HL-60 (cell line): ENCODE data around the gene RTEL1.

ENCODE experiments used
- DNase-seq, 2 experiments: peaks; one replicate each; pipeline ENCODE4 v3.0.0-alpha.2; 2010 to 2020; ENCODE audit warnings: low read depth in 1 of 2, low spot score in 1 of 2
- H3K27ac ChIP-seq: fragments of 250-450 bp; sonication (Bioruptor Pico); replicated peaks from 2 replicates; pipeline ENCODE4 v1.5.1; 2020; ENCODE audit warnings: mild to moderate bottlenecking, moderate library complexity
- H3K27me3 ChIP-seq: fragments of 250-450 bp; sonication (Bioruptor Pico); 2 replicates; pipeline ENCODE4 v1.5.1; 2021; ENCODE audit warnings: mild to moderate bottlenecking, moderate library complexity; ENCODE audit not compliant: insufficient read depth, poor library complexity, severe bottlenecking
- H3K4me3 ChIP-seq: replicated peaks from 2 replicates; pipeline ENCODE4 v1.5.1; 2011; ENCODE audit warnings: mild to moderate bottlenecking, control low read depth, low read length; ENCODE audit not compliant: insufficient read depth
- GABPA ChIP-seq: IDR thresholded peaks from 2 replicates; pipeline ENCODE4 v1.6.1; 2012; ENCODE audit warnings: low read depth
- POLR2AphosphoS5 ChIP-seq: IDR thresholded peaks from 2 replicates; pipeline ENCODE4 v1.6.1; 2012; ENCODE audit warnings: low read depth
- SPI1 ChIP-seq: IDR thresholded peaks from 2 replicates; pipeline ENCODE4 v1.6.1; 2012; ENCODE audit warnings: low read depth, mild to moderate bottlenecking, borderline replicate concordance
- TF ChIP-seq, protein P1 (sequence below): IDR thresholded peaks from one replicate; pipeline ENCODE4 v1.5.1; 2011; ENCODE audit warnings: low read length, control low read depth, inconsistent platforms; ENCODE audit not compliant: insufficient read depth
- TF ChIP-seq, protein P2 (sequence below): IDR thresholded peaks from 2 replicates; pipeline ENCODE4 v1.6.1; 2012; ENCODE audit warnings: low read depth; ENCODE audit not compliant: insufficient replicate concordance

Gene RTEL1

GRCh38 chr20:63740070-63740626 lies 82.0 kb downstream of the RTEL1 start:
- no peak for TF ChIP-seq SPI1
- TF ChIP-seq, protein P1, sequence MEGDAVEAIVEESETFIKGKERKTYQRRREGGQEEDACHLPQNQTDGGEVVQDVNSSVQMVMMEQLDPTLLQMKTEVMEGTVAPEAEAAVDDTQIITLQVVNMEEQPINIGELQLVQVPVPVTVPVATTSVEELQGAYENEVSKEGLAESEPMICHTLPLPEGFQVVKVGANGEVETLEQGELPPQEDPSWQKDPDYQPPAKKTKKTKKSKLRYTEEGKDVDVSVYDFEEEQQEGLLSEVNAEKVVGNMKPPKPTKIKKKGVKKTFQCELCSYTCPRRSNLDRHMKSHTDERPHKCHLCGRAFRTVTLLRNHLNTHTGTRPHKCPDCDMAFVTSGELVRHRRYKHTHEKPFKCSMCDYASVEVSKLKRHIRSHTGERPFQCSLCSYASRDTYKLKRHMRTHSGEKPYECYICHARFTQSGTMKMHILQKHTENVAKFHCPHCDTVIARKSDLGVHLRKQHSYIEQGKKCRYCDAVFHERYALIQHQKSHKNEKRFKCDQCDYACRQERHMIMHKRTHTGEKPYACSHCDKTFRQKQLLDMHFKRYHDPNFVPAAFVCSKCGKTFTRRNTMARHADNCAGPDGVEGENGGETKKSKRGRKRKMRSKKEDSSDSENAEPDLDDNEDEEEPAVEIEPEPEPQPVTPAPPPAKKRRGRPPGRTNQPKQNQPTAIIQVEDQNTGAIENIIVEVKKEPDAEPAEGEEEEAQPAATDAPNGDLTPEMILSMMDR: no peak
- no peak for TF ChIP-seq POLR2AphosphoS5
- TF ChIP-seq, protein P2, sequence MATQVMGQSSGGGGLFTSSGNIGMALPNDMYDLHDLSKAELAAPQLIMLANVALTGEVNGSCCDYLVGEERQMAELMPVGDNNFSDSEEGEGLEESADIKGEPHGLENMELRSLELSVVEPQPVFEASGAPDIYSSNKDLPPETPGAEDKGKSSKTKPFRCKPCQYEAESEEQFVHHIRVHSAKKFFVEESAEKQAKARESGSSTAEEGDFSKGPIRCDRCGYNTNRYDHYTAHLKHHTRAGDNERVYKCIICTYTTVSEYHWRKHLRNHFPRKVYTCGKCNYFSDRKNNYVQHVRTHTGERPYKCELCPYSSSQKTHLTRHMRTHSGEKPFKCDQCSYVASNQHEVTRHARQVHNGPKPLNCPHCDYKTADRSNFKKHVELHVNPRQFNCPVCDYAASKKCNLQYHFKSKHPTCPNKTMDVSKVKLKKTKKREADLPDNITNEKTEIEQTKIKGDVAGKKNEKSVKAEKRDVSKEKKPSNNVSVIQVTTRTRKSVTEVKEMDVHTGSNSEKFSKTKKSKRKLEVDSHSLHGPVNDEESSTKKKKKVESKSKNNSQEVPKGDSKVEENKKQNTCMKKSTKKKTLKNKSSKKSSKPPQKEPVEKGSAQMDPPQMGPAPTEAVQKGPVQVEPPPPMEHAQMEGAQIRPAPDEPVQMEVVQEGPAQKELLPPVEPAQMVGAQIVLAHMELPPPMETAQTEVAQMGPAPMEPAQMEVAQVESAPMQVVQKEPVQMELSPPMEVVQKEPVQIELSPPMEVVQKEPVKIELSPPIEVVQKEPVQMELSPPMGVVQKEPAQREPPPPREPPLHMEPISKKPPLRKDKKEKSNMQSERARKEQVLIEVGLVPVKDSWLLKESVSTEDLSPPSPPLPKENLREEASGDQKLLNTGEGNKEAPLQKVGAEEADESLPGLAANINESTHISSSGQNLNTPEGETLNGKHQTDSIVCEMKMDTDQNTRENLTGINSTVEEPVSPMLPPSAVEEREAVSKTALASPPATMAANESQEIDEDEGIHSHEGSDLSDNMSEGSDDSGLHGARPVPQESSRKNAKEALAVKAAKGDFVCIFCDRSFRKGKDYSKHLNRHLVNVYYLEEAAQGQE: no peak
- TF ChIP-seq GABPA: no peak
- Histone ChIP-seq H3K27me3 (no peaks in the 10 kb centered on the region), H3K27ac (peak overlapping the region; percentile 81), H3K4me3 (peak overlapping the region; percentile 67)
- peak; percentile 38 to 52 for DNase-seq

DNA sequence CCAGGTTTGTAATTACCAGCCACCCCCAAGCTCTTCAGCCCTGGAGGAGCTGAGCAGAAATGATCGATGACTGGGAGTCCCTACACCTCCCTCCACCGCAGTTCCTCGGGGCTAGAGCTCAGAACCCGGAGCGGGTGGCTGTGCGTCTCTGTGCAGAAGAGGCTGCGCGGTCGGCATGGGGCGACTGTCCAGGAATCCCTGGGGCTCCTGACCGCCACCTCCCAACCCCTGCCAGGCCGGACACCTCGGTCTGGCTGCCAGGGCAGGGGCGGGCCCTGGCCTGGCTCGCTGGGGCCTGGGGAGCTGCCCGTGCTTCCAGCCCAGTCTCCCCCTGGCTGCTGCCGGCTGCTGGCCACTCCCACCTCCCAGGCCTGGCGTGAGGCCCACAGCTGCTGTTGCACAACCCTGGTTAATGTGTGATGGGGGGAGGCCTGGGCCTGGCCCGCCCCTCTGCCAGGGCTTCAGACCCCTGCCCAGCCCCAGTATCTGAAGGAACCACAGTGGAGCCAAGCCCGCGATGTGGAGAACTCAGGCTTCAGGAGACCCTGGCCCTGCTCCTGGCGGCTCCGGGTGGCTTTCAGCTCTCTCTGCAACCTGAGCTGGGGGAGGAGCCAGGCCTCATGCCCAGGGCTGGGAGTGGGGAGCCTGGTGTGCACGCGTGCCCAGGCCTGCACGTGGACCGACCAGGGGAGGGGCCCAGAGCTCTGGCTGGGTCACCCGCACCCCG lies 82.7 kb downstream of the RTEL1 start:
- peak; percentile 77 to 91 for DNase-seq
- no peak for TF ChIP-seq GABPA
- TF ChIP-seq, protein P1: no peak
- Histone ChIP-seq H3K27me3 (no peaks in the 10 kb centered on the region), H3K4me3 (peak overlapping the region; percentile 67), H3K27ac (peak overlapping the region; percentile 81)

GRCh38 chr20:63741354-63741675 lies 83.2 kb downstream of the RTEL1 start:
- Histone ChIP-seq H3K4me3 (peak overlapping the region; percentile 67), H3K27me3 (no peaks in the 10 kb centered on the region), H3K27ac (peak overlapping the region; percentile 81)
- no peak for DNase-seq
- TF ChIP-seq, protein P2: no peak
- TF ChIP-seq, protein P1: no peak
